CD4-positive, alpha-beta T cell treated with Interferon gamma for 1 hour (primary cell): Measurements from ENCODE around the gene SDS.

Source experiments
- DNase-seq: peaks from one replicate; pipeline ENCODE4 v3.0.0-alpha.2; 2020

SDS gene, protein sequence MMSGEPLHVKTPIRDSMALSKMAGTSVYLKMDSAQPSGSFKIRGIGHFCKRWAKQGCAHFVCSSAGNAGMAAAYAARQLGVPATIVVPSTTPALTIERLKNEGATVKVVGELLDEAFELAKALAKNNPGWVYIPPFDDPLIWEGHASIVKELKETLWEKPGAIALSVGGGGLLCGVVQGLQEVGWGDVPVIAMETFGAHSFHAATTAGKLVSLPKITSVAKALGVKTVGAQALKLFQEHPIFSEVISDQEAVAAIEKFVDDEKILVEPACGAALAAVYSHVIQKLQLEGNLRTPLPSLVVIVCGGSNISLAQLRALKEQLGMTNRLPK

DNA sequence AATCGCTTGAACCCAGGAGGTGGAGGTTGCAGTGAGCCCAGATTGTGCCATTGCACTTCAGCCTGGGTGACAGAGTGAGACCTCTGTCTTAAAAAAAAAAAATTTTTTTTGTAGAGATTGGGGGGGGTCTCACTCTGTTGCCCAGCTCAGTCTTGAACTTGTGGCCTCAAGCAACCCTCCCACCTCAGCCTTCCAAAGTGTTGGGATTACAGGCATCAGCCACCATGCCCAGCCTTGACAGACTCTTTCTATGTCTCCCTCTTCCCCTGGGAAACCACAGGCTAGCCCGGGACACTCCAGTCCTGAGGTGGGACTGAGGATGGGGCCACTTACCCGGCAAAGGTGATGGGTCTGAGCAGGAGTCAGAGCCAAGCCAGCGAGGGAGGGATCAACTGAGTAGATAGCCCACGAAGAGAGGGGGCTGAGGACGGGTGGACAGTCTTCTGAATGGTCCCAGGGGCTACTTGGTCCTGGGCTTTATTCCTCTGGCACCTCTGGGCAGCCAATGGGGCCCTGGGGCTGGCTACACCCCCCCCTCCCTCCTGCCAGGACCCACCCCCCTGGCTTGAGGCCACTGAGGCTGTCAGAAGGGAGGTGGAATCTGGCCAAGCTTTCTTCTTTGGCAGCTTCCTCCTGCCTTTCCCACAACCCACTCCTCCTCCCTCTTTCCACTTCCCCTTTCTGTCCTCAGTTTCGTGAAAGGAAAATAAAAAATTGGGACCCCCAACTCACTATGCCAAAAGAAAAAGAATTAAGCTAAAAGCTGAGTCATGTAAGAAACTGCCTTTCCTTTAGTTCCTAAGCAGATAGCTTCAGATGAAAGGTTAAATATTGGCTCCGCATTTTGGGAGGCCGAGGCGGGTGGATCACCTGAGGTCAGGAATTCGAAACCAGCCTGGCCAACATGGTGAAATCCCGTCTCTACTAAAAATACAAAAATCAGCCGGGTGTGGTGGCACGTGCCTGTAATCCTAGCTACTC is at the start of gene SDS:
SDS (minus strand) TSS at position 453 of the 981 bp plus-strand sequence. CDS start 4,179 bp downstream, outside the sequence.
- no peak for DNase-seq

DNA sequence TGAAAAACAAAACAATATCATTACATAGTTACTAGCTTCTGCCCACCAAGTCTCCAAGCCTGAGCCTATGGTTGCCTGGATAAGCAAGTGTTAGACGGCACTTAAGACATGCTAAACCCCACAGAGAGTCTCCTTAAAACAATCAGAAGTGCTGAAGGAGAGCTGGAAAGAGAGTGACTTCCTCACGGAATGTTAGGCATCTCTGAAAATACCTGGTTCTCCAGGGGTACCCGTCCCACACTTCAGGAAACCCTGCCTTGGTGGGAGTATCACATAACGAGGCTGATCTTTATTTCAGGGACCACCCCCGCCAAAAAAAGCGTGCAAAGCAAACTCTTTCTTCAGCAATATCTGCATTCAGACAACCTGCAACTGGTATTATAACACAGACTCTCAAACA is 49.6 kb upstream of the SDS start:
- DNase-seq: no peak

DNA sequence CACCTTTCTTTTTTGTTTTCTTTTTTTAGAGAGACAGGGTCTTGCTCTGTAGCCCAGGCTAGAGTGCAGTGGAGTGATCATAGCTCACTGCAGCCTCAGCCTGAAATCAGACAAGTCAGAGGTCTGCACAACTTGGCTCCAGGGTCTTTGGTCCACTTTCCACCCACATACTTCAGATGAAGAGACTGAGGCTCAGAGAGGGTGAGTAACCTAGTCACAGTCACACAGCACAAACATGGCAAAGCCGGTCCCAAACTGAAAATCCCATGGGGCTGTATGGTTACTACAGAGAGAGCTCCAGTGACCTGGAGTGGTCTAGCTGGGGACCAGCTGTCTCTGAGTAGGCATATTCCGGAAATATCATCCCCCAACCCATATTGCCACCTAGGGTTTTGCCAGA is 48.8 kb upstream of the SDS start:
- DNase-seq: no peak

DNA sequence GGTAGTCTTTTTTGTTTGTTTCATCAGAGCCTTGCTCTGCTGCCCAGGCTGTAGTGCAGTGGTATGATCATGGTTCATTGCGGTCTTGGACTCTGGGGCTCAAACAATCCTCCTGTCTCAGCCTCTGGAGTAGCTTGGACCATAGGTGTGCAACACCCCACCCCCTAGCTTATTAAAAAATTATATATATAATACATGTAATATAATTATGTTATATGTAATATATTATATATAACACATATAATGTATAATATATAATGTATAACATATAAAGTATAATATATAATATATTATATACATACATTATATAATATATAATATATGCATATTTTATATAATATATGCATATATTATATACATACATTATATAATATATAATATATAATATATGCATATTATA is 46.2 kb upstream of the SDS start:
- no peak for DNase-seq

DNA sequence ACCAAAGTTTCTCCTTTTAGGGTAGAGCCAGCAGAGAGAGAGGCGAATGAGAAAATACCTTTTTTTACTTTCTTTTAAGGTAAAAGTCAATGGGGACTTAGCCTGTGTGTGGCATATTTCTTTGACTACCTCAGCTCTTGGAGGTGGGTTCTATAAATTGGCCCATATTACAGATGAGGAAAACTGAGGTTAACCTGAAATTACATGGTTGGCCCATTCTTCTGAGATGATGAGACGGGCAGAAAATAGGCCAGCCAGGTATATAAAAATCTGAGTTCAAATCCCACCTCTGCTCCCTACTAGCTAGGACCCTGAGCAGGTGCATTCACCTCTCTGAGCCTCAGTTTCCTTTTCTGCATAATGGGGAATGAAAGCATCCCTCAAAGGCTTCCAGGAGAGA is 45.6 kb upstream of the SDS start:
- DNase-seq: no peak

DNA sequence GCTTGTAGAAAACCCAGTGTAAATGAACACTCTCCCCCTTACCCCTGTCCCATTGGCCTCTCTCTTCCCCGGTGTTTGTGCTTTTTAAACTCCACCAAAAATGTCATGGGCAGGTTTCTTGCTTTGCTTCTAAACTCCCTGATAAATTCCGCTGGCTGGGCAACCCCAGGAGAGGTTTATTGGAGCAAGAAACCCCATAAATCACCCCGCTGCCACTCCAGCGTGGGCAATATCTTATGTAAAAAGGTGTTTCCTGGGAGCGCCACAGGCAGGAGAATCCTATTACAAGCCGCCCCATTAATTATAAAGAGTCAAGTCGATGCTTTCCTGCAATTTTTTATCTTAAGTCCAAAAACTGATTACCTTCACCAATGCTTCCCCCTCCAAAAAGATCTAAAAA is 45.2 kb upstream of the SDS start:
- no peak for DNase-seq

DNA sequence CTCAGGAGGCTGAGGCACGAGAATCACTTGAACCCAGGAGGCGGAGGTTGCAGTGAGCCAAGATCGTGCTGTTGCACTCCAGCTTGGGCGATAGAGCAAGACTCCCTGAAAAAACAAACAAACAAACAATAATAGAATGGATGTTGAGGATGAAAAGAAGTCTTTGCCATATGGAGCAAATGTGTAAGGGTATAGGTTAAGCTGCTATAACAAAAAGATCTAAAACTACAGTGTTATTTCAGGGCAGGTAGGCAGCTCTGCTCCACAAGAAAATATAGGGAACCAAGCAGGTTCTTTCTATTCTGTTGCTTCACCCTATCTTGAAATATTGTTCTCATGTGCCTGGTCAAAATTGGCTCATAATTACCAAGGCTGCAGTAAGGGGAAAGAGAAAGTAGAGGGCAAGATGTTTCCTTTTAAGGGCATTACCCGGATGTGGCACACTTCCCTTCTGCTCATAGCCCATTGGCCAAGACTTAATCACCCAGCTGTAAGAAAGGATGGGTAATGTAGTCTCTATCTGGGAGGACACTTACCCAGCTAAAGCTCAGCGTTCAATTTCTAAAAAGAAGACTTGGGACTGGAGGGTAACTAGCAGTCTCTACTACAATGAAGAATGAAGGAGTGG is 42.0 kb upstream of the SDS start:
- peak; percentile 6 for DNase-seq

DNA sequence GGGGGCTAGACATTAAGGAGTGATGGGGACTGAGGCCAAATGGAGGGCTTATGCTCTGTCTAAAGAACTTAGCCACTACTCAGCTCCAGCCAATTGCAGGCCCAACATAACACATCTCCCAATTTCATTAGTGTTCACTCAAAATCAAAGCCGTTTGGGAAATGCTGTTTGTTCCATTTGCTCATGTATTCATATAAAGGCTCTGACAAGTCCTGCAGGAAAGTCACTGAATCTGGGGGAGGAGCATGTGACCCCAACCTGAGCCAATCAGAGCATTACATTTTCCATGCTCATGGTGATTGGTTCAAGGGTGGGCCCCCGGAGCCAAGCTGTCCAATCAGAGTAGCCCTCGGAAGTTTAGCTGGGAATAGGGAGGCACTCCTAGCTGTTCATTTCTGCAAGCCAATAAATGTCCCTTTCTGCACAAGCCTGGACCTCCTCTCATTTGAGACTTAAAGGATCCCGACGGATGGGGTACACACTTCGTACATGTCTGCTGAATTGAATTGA is 39.4 kb upstream of the SDS start:
- no peak for DNase-seq

DNA sequence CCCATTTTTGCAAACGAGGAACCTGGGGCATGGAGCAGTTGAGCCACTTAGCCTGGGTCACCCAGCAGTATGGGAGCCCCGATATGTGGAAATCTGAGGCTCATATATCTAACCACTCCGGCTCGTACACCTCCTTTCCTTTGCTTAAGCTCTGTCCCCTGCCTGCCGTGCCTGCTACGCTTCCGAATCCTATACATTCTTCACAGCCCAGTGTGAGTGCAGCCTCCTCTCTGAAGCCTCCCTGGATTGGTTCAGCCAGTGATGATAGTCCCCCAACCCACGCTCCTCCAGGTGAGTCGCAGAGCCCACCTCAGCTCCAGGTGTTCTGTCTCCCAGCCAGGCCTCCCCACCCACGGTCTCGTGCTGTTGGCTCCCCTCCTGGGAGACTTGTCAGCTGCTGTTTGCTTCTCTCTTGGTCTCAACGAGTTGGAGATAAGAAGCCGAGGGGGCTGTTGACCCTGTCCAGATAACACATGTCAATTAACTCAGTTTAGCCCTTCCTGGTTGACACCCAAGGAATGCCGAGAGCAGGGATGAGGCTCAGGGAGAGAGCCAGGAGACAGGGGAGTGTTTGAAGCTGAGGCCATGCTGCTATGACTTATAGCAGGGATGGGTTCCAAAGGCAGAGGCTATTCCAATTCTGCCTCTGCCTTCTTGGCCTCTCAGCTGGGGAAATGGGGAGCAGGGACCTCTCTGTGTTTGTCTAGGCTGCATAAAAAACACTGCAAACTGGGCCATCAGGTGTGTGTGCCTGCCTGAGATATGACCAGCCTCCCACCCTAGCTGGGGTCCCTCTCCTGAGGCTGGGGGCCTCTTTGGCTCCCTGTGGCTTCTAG is 37.5 kb upstream of the SDS start:
- no peak for DNase-seq

DNA sequence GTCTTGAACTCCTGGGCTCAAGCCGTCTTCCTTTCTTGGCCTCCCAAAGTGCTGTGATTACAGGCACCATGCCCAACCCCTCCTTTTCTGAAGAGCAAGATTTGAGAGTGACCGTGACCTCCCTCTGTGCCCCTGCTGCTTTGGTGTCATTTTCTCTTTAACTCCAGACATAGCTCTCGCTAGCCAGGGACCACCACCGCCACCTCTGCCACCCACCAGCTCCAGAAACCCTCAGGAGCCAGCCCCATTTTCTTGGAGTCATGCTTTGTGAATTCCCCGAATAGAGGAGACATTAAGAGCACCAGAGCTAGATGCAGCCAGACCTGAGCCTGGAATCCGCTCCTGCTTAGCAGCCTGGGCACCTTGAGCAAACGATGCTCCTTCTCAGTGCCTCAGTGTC is 36.6 kb upstream of the SDS start:
- DNase-seq: no peak

DNA sequence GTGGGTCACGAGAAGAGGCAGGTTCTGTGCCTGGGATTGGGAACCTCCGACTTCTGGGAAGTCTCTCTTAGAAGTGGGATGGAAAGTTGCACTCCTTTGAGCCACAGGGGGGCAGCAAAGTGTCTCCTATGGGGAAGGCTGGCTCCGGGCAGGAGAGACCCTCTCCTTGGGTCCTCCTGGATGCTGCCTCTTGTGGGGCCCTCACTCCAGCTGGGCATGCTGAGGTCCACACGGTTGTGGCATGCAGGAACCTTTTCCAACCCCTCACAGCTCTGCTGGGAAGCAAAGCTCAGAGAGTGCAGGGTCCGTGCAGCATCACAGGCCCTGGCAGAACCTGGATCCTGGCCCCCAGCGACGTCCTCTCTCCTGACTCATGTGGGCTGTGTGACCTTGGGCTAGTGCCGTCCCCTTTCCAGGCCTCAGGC is 35.9 kb upstream of the SDS start:
- DNase-seq: no peak

DNA sequence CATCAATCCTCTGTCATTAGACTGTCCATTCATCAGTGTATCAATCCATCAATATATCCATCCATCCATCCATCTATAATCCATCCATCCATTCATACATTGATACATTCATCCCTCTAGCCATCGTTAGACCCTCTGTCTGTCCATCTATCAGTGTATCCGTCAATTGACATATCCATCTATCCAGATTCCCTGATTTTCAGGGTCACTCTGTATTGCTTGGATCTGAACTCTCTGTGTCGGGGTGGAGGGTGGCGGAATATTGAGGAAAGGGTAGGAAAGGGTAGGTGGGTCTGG is 35.6 kb upstream of the SDS start:
- DNase-seq: no peak

DNA sequence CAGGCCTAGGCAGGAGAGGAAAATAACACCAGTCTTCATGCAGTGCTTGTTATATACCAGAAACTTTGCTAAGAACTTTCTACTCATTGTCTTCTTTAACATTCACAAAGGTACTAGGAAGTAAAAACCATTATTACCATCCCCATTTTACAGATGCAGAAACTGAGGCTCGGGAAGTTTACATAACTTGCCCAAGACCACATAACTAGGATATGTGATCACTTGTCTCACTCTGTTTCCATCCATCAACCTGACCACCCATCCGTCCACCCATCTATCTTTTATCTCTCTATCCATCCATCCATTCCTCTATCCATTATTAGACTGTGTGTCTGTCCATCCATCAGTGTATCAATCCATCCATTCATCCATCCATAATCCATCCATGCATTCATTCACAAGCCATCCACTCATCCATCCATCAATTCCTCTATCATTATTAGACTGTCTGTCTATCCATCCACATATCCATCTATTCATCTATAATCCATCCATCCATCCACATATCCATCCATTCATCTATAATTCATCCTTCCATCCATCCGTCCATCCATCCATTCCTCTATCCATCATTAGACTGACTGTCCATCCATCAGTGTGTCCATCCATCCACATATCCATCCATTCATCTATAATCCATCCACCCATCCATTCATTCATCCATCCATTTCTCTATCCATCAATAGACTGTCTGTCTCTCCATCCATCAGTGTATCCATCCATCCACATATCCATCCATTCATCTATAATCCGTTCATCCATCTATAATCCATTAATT is 35.0 kb upstream of the SDS start:
- no peak for DNase-seq

DNA sequence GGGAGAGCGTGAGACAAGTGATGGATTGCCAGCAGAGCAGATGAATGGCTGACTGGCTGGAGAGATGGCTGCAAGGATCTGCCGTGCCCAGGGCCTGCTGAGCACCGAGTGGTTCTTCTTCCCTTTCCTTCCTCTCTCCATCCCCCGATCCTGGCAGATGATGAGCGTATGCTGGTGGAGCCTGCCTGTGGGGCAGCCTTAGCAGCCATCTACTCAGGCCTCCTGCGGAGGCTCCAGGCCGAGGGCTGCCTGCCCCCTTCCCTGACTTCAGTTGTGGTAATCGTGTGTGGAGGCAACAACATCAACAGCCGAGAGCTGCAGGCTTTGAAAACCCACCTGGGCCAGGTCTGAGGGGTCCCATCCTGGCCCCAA is 34.0 kb upstream of the SDS start:
- no peak for DNase-seq

DNA sequence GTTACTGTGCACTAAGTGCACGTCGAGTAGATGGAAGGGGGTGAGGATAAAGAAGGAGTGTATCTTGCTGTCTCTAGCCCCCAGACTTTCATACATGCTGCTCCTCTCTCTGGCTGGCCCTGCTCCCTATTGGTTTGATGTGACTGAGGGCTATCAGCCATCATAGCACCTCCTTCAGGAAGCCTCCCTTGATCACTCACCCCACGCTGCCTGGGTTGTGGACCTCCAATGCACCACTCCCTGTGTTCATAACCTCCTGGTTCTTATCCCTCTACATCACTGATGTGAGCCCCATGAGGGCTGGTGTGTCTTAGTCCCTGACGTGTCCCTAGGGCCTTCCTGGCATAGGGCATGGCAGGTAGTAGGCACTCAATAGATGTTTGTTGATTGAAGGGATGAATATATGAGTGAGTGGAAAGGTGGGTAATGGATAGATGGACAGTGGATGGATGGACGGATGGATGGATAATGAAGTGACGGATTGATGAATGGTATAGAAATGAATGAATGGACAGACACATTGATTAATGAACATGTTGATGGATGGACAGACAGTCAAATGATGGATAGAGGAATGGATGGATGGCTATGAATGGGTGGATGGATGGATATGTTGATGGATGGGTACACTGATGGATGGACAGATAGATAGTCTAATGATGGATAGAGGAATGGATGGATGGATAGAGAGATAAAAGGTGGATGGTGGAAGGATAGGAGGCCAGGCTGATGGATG is 33.5 kb upstream of the SDS start:
- no peak for DNase-seq

DNA sequence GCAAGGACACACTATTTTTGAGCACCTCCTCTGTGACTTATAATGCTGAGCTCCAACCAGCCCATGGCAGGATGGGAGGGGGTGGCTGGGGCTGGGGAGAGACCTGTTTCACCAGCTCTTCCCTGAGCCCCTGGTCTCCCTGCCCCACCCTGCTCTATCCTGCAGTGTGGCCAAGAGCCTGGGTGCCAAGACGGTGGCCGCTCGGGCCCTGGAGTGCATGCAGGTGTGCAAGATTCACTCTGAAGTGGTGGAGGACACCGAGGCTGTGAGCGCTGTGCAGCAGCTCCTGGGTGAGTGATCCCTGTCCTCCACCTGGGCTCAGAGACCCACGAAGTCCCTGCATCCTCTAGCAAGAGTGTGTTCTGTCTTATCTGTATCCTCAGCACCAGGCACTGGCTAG is 32.9 kb upstream of the SDS start:
- DNase-seq: no peak

DNA sequence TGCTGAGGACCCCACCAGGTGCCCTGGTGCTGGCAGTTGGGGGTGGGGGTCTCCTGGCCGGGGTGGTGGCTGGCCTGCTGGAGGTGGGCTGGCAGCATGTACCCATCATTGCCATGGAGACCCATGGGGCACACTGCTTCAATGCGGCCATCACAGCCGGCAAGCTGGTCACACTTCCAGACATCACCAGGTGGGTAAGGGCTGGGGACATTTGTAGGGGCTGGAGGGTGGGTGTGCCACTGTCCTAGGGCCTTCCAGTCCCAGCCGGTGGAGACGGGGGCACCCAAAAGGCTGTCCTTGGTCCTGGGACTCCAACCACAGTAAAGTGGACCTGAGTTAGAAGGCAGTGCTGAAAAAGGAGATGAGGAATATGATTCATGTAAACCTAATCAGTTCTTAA is 31.7 kb upstream of the SDS start:
- DNase-seq: no peak

DNA sequence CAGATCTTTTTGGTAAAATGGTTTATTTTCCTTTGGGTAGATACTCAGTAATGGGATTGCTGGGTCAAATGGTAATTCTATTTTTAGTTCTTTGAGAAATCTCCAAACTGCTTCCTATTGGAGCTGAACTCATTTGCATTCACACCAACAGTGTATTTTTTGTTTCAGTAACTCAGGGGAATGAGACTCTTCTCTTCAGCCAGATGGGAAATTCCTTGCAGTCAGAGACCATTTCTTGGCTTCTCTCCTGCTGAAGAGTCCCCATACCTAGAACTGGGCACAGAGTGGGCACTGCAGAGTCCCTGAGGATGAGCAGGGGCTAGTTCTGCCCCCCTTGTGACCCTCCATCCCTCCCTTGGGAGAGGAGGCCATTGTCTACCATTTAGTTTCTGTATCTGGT is 29.3 kb upstream of the SDS start:
- no peak for DNase-seq

DNA sequence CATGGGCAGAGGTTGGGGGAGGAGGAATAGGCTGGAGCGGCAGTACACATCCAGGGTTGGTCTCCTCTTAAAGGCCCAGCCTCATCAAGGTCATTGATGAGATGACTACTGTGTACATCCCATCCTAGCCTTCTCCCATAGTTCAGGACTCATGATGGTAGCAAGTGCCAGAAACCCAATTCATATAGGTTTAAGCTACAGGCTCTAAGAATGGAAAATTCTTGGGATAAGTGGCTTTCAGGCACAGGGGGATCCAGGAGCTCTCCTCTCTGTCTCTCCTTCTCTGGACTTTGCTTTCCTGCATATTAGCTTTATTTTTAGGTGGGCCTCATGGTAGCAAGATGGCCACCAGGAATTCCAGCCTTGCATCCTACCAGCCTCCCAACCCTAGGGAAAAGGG is 24.8 kb upstream of the SDS start:
- DNase-seq: no peak

DNA sequence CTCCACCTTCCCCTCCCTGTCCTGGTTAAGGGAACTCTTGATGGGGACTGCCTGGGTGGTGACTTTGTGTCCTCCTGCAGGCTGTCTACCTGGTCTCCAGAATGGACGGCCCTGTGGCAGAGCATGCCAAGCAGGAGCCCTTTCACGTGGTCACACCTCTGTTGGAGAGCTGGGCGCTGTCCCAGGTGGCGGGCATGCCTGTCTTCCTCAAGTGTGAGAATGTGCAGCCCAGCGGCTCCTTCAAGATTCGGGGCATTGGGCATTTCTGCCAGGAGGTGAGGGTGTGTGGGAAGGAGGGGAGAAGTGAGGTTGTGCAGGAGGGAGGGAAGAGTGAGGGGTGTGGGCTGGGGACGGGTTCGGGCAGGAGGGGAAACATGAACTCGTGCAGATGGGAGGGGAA is 24.2 kb upstream of the SDS start:
- no peak for DNase-seq

DNA sequence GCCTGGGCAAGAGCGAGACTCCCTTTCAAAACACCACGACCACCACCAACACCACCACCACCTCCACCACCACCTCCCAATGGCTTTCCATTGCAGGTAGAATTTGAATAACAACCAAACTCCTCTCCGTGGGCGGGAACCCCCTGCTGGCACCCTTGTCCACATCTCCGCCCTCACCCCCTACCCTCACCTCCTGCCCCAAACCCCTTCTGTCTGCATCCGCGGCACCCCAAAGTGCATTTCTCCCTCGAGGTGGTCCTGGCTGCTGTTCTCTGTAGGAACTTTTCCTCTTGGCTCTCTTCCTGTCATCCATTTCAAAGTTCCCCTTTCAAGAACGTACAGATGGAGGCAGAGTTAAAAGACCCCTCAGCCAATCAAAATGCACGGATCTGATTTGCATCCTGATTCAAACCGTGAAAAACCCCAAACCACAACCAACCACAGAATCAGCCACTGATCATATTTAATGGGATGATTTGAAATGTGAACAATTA is 22.3 kb upstream of the SDS start:
- DNase-seq: no peak
